Chondrocyte (in vitro differentiated cells): ENCODE data around the gene PXYLP1. TPM values are rescaled to one million over a fixed set of nuclear protein-coding genes. Genes with fewer than 3 reads are reported as not detected.
A peak's percentile ranks its signal among the peaks of the same experiment; 100 is the strongest.

Experiments used
- DNase-seq: peaks from one replicate; pipeline ENCODE4 v3.0.0; 2021; ENCODE audit warnings: mixed read lengths, low spot score
- H3K27ac Mint-ChIP-seq: one replicate; pipeline ENCODE4 v1.8.0; 2021; ENCODE audit warnings: mild to moderate bottlenecking, moderate library complexity, mixed read lengths; ENCODE audit not compliant: unreplicated experiment
- H3K27me3 Mint-ChIP-seq: 2 replicates; pipeline ENCODE4 v1.8.0; 2021; ENCODE audit warnings: low read depth, mixed read lengths
- H3K36me3 Mint-ChIP-seq: 2 replicates; pipeline ENCODE4 v1.8.0; 2021; ENCODE audit warnings: low read depth, mixed read lengths
- H3K4me1 Mint-ChIP-seq: 2 replicates; pipeline ENCODE4 v1.8.0; 2021; ENCODE audit warnings: low read depth, mild to moderate bottlenecking, mixed read lengths
- H3K4me3 Mint-ChIP-seq: one replicate; pipeline ENCODE4 v1.8.0; 2021; ENCODE audit warnings: mild to moderate bottlenecking, moderate library complexity, mixed read lengths; ENCODE audit not compliant: unreplicated experiment
- H3K9me3 Mint-ChIP-seq: 2 replicates; pipeline ENCODE4 v1.8.0; 2021; ENCODE audit warnings: low read depth, mixed read lengths
- total RNA-seq: library from RNA; stranded (reverse); gene quantifications from 3 replicates; pipeline ENCODE4 v1.2.1, GENCODE V29; 2021
- TF ChIP-seq, protein P1 (sequence below): fragments of 200-600 bp; sonication (generic); IDR thresholded peaks from 2 replicates; pipeline ENCODE4 v1.5.0; 2021; ENCODE audit warnings: antibody characterized with exemption, mild to moderate bottlenecking, moderate library complexity

The PXYLP1 gene
- total RNA-seq, 1 donor from 2014 or later = 36.0 TPM

DNA sequence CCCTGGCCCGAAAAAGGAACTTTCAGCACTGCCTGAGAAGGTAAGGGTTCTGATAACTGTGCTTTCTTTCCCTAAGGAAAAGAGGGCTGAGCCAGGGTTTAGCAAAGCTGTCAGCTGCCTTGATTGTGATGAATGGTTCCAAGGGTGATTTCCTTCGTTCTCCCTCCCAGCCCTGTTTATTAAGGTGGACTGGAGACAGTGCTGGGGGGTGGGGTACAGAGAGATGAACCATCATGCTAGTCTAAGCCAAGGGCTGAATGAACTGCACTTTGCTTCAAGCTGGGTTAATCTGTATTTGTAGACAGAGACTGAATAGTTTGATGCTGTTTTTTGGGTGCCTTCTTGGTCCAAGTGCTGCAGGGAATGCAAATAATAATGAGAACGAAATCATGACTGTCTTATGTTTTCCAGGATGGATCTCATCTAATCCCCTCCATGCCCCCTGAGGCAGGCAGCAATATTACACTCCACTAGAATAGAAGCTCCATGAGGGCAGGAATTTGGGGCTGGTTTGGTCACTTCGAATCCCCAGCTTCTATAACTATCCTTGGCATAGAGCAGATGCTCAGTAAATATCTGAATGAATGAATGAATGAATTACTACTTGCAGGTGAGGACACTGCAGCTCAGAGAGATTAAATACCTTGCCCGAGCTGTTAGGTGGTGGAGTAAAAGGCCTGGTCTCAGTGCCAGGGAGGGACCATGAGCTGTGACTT is 10.9 kb downstream of the PXYLP1 start:
- peaks cover 2% of the 10 kb centered on the region for H3K36me3 Mint-ChIP-seq
- H3K27ac Mint-ChIP-seq = peak overlapping the region; percentile 92
- no peak overlapping the region for H3K4me3 Mint-ChIP-seq
- TF ChIP-seq, protein P1, sequence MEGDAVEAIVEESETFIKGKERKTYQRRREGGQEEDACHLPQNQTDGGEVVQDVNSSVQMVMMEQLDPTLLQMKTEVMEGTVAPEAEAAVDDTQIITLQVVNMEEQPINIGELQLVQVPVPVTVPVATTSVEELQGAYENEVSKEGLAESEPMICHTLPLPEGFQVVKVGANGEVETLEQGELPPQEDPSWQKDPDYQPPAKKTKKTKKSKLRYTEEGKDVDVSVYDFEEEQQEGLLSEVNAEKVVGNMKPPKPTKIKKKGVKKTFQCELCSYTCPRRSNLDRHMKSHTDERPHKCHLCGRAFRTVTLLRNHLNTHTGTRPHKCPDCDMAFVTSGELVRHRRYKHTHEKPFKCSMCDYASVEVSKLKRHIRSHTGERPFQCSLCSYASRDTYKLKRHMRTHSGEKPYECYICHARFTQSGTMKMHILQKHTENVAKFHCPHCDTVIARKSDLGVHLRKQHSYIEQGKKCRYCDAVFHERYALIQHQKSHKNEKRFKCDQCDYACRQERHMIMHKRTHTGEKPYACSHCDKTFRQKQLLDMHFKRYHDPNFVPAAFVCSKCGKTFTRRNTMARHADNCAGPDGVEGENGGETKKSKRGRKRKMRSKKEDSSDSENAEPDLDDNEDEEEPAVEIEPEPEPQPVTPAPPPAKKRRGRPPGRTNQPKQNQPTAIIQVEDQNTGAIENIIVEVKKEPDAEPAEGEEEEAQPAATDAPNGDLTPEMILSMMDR = no peak
- H3K9me3 Mint-ChIP-seq = no peaks in the 10 kb centered on the region
- peaks cover 61% of the 10 kb centered on the region for H3K4me1 Mint-ChIP-seq
- no peaks in the 10 kb centered on the region for H3K27me3 Mint-ChIP-seq
- no peak for DNase-seq

DNA sequence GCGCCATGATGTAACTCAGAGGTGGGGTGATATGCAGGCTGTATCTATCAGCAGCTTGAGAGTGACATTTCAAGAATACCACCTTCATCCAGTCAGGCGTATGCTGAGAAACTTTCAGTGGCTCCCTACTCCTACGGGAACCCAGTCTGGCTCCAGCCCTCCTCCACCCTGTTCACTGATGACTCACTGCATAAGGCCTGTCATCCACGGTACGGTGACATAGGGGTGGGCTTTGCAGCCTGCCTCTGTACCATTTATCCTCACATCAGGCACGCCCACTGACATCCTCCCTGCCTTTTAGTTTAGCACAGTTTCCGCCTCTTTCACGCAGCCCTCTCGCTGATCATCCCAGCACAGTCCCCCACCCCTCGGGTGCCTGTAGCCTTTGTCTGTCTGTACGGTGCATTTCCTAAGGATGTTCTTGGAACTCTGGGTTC is 11.7 kb downstream of the PXYLP1 start:
- peaks cover 61% of the 10 kb centered on the region for H3K4me1 Mint-ChIP-seq
- no peak for DNase-seq
- H3K27me3 Mint-ChIP-seq = no peaks in the 10 kb centered on the region
- H3K36me3 Mint-ChIP-seq = peaks cover under 1% of the 10 kb centered on the region
- H3K4me3 Mint-ChIP-seq = peak overlapping the region; percentile 32
- H3K9me3 Mint-ChIP-seq = no peaks in the 10 kb centered on the region
- peak overlapping the region; percentile 77 for H3K27ac Mint-ChIP-seq
- TF ChIP-seq, protein P1 = no peak

DNA sequence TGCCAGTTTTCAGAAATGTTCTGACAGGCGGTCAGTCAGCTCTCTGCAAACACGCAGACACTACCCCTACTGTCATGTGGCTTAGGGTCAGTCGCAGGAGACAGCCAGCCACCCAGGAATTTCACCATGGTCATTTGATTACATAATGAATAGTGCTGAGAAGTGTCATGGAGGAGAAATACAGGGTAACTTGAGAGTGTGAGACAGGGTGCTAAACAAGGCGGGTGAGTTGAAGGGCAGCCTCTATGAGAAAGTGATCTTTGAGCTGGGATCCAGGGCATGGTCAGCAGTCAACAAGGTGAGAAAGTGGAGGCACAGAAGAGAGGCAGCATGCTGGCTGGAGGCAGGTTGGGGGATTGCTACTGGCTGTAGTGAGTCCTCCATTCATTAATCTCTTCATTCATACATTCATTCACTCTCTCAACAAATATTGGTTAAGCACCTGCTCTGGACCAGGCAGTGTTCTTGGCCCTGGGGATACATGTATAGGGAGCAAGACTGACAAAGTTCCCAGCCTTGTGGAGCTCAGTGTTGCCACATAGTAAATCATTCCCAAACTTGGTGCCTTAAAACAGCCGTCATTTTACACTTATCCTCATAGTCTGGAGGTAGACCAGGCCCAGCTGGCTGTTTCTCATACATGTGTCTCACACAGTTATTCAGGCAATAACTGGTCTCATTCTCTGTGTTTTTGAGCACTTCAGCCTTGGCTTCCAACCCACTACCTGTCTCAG is 14.8 kb downstream of the PXYLP1 start:
- no peak for DNase-seq
- H3K4me1 Mint-ChIP-seq = peaks cover 35% of the 10 kb centered on the region
- TF ChIP-seq, protein P1 = no peak
- no peak overlapping the region for H3K4me3 Mint-ChIP-seq
- H3K27me3 Mint-ChIP-seq = no peaks in the 10 kb centered on the region
- H3K36me3 Mint-ChIP-seq = no peaks in the 10 kb centered on the region
- no peaks in the 10 kb centered on the region for H3K9me3 Mint-ChIP-seq
- H3K27ac Mint-ChIP-seq = no peak overlapping the region

DNA sequence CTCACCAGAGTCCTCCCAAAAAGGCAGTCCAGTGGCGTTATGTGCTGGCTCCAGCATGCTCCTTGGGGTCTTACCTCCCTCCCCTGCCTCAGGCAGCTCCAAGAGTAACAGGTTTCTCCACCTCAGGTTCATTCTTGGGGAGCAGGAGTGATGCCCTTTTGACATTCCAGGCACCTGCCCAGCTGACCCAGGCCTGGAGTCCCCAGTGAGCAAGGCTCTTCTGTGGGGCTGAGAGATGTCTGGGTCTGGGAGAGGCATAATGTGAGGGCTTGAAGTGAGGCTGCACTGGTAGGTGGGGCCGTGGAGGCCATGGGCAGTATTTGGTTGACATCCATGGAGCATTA is 15.3 kb downstream of the PXYLP1 start:
- Mint-ChIP-seq H3K4me3 (no peak overlapping the region), H3K27me3 (no peaks in the 10 kb centered on the region), H3K4me1 (peaks cover 30% of the 10 kb centered on the region), H3K36me3 (no peaks in the 10 kb centered on the region), H3K27ac (no peak overlapping the region), H3K9me3 (no peaks in the 10 kb centered on the region)
- TF ChIP-seq, protein P1 = no peak
- no peak for DNase-seq

DNA sequence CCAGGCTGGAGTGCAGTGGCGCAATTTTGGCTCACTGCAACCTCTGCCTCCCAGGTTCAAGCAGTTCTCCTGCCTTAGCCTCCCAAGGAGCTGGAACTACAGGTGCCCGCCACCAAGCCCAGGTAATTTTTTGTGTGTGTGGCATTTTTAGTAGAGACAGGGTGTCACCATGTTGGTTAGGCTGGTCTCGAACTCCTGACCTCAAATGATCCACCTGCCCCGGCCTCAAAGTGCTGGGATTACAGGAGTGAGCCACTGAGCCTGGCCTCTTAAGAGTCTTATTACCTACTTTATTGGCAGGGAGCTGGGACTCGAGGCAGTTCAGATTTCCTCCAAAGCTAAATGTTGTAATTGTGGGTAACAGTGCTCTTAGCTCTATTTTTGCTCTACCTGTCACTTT is 16.4 kb downstream of the PXYLP1 start:
- Mint-ChIP-seq H3K4me1 (peaks cover 18% of the 10 kb centered on the region), H3K9me3 (no peaks in the 10 kb centered on the region), H3K36me3 (peaks cover 2% of the 10 kb centered on the region), H3K27me3 (no peaks in the 10 kb centered on the region), H3K27ac (no peak overlapping the region), H3K4me3 (no peak overlapping the region)
- DNase-seq = no peak
- TF ChIP-seq, protein P1 = no peak
